Right lobe of liver (tissue), 6 donors: ENCODE measurements around the gene MACROD2. TPM values are rescaled to one million over a fixed set of nuclear protein-coding genes. Genes with fewer than 3 reads are reported as not detected.

Experiments
- ATAC-seq, 4 donors: fragments of 200-7000 bp; cut with Tn5 transposase; one replicate each; pipeline ENCODE4 v1.9.1; 2020; ENCODE audit warnings: mild to moderate bottlenecking in 4 of 4, moderate library complexity in 4 of 4
- DNase-seq, 3 donors: peaks; one replicate each; pipeline ENCODE4 v3.0.0-alpha.2; 2020
- H3K27ac ChIP-seq, 3 donors: fragments of 200-600 bp; one replicate each; pipeline ENCODE4 v1.8.0; 2022
- H3K27me3 ChIP-seq, 2 donors: fragments of 200-600 bp; one replicate each; pipeline ENCODE4 v1.8.0; 2022
- H3K36me3 ChIP-seq, 4 donors: fragments of 200-600 bp; sonication (generic) in 1 of 4; one replicate each; pipeline versions ENCODE4 v1.5.1 to v1.8.0; 2017 to 2022; ENCODE audit warnings: control low read depth in 1 of 4
- H3K4me1 ChIP-seq, 4 donors: fragments of 200-600 bp; sonication (generic) in 1 of 4; one replicate each; pipeline versions ENCODE4 v1.5.1 to v1.8.0; 2017 to 2022; ENCODE audit warnings: control low read depth in 1 of 4
- H3K4me3 ChIP-seq, 3 donors: fragments of 200-600 bp; one replicate each; pipeline ENCODE4 v1.8.0; 2022
- H3K9me3 ChIP-seq, 4 donors: fragments of 200-600 bp; sonication (generic) in 1 of 4; one replicate each; pipeline versions ENCODE4 v1.5.1 to v1.8.0; 2017 to 2022; ENCODE audit warnings: control low read depth in 1 of 4
- POLR2A ChIP-seq: fragments of 450-650 bp; IDR thresholded peaks from one replicate; pipeline ENCODE4 v1.6.1; 2017; ENCODE audit warnings: antibody characterized with exemption, mild to moderate bottlenecking
- WGBS: methylation state at CpG from one replicate; pipeline ENCODE4 v1.1.6; 2018; ENCODE audit warnings: low coverage, low lambda C conversion rate; ENCODE audit not compliant: insufficient coverage; ENCODE audit errors: missing lambda C conversion rate; 5-methylcytosine and 5-hydroxymethylcytosine counted together
- intact Hi-C, 2 donors: fragments of 100-400 bp; cut with DNase I; formaldehyde crosslinking; loops; one replicate each; pipeline versions ENCODE4 v1.11.2 to v1.14.1; 2022
- total RNA-seq, 6 experiments: library from RNA; depleted of rRNA in 2 of 6; stranded (reverse); fragments of >200 nt in 2 of 6; fragmentation: NEBNext Ultra II Directional in 3 of 6; extraction: Animal tissue kit (Norgen Biotek cat#: 25700) in 3 of 6; gene quantifications; one replicate each; pipeline versions ENCODE4 v1.1.0 to v1.2.4, GENCODE V29; 2016 to 2023
- TF ChIP-seq, protein P1 (sequence below), 4 donors: fragments of 200-600 bp in 3 of 4; fragments of 450-650 bp in 1 of 4; IDR thresholded peaks; one replicate each; pipeline versions ENCODE4 v1.5.1 to v1.8.0; 2016 to 2022; ENCODE audit warnings: antibody characterized with exemption in 4 of 4, mild to moderate bottlenecking in 2 of 4
- donor health status: DM: no; HTN: yes; CAD: no.
- donor health status: DM: no; HTN: no; CAD: no.
- donor health status: DM: no; HTN: no; CAD: no.
- donor health status: DM: no; HTN: yes; CAD: no.
- donor health status: DM: no; HTN: yes; CAD: no.

Gene MACROD2
- total RNA-seq, 6 experiments from 2014 or later, result 1.2 to 5.5 (median 3.3) TPM

GRCh38 chr20:14773486-14773885 lies 778.2 kb downstream of the MACROD2 start:
- no peak overlapping the region for H3K4me3 ChIP-seq
- no peak overlapping the region for H3K27ac ChIP-seq
- no peak for DNase-seq
- TF ChIP-seq, protein P1, sequence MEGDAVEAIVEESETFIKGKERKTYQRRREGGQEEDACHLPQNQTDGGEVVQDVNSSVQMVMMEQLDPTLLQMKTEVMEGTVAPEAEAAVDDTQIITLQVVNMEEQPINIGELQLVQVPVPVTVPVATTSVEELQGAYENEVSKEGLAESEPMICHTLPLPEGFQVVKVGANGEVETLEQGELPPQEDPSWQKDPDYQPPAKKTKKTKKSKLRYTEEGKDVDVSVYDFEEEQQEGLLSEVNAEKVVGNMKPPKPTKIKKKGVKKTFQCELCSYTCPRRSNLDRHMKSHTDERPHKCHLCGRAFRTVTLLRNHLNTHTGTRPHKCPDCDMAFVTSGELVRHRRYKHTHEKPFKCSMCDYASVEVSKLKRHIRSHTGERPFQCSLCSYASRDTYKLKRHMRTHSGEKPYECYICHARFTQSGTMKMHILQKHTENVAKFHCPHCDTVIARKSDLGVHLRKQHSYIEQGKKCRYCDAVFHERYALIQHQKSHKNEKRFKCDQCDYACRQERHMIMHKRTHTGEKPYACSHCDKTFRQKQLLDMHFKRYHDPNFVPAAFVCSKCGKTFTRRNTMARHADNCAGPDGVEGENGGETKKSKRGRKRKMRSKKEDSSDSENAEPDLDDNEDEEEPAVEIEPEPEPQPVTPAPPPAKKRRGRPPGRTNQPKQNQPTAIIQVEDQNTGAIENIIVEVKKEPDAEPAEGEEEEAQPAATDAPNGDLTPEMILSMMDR (IDR thresholded peaks at IDR 0.05), result no peak
- TF ChIP-seq POLR2A, result no peak
- no peaks in the 10 kb centered on the region for H3K36me3 ChIP-seq
- no peaks in the 10 kb centered on the region for H3K9me3 ChIP-seq
- H3K27me3 ChIP-seq, result no peaks in the 10 kb centered on the region
- ATAC-seq, result no peak
- no peaks in the 10 kb centered on the region for H3K4me1 ChIP-seq
- intact Hi-C loops, result no loop called here

GRCh38 chr20:14775778-14776177 lies 780.5 kb downstream of the MACROD2 start:
- ATAC-seq, result peak in 3 of 4 donors; percentile 32 to 95 (median 86)

DNA sequence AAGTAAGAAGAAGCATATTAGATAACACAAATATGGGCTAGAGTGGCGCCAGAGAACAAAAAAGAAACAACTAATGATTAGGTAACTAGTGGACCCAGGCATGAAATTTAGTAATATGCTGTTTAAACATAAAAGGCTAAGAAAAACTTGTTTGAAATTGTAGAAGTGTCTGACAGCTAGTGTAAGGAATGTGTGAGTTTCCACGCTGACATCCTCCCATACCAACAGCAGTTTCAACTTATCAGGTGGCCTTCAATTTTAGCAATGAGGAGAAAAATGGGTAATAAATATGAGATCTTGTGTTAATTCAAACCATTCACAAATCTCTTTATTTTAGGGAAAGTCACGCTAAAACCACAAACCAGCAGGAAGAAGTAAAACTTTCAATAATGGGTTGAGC lies 782.3 kb downstream of the MACROD2 start:
- TF ChIP-seq, protein P1 (IDR thresholded peaks at IDR 0.05), result no peak
- TF ChIP-seq POLR2A, result no peak

More at GRCh38 chr20:14775778-14776177, 780.5 kb downstream of the MACROD2 start:
- Histone ChIP-seq H3K27ac (no peak overlapping the region), H3K27me3 (no peaks in the 10 kb centered on the region), H3K9me3 (no peaks in the 10 kb centered on the region), H3K36me3 (no peaks in the 10 kb centered on the region), H3K4me1 (no peaks in the 10 kb centered on the region), H3K4me3 (no peak overlapping the region)
- intact Hi-C loops, result no loop called here
- 43% methylated on average over 2 of the region's 2 CpGs for WGBS
- no peak for TF ChIP-seq POLR2A
- TF ChIP-seq, protein P1 (IDR thresholded peaks at IDR 0.05), result no peak
- peak in 2 of 3 donors; percentile 57 to 58 for DNase-seq

GRCh38 chr20:14778096-14778495 lies 782.8 kb downstream of the MACROD2 start:
- ATAC-seq (no peak), DNase-seq (no peak)
- Histone ChIP-seq H3K4me1 (no peaks in the 10 kb centered on the region), H3K4me3 (no peak overlapping the region), H3K27me3 (no peaks in the 10 kb centered on the region), H3K36me3 (no peaks in the 10 kb centered on the region), H3K27ac (no peak overlapping the region), H3K9me3 (no peaks in the 10 kb centered on the region)
- WGBS, result 81% methylated on average over 6 of the region's 6 CpGs
- intact Hi-C loops, result no loop called here
- TF ChIP-seq, protein P1 (IDR thresholded peaks at IDR 0.05), result no peak
- no peak for TF ChIP-seq POLR2A

More for the DNA sequence above, 782.3 kb downstream of the MACROD2 start:
- ATAC-seq (no peak), DNase-seq (no peak)
- Histone ChIP-seq H3K4me1 (no peaks in the 10 kb centered on the region), H3K9me3 (no peaks in the 10 kb centered on the region), H3K27ac (no peak overlapping the region), H3K27me3 (no peaks in the 10 kb centered on the region), H3K36me3 (no peaks in the 10 kb centered on the region), H3K4me3 (no peak overlapping the region)
- intact Hi-C loops, result no loop called here
- 79% methylated on average over 3 of the region's 3 CpGs for WGBS

- H3K27ac ChIP-seq, result no peak overlapping the region
- intact Hi-C loops, result no loop called here
- ATAC-seq, result no peak
Observed at GRCh38 chr20:14778875-14779274, 783.6 kb downstream of the MACROD2 start.

More at GRCh38 chr20:14778875-14779274, 783.6 kb downstream of the MACROD2 start:
- Histone ChIP-seq H3K27me3 (no peaks in the 10 kb centered on the region), H3K4me3 (no peak overlapping the region), H3K36me3 (no peaks in the 10 kb centered on the region), H3K4me1 (no peaks in the 10 kb centered on the region), H3K9me3 (no peaks in the 10 kb centered on the region)
- WGBS, result 77% methylated on average over 3 of the region's 3 CpGs
- no peak for TF ChIP-seq POLR2A
- TF ChIP-seq, protein P1 (IDR thresholded peaks at IDR 0.05), result no peak
- DNase-seq, result no peak
